Activated T-helper 1 cell treated with anti-CD3 and anti-CD28 coated beads, Interleukin-2, amount 50 U/mL, for 16 hours (primary cell): ENCODE data around the gene ZDHHC3.
"Not testable (repeated sequence)": the region's sequence is repeated elsewhere in the genome, so short reads cannot be mapped to it uniquely, and the experiment has no call there.

Experiments
- DNase-seq, 2 donors: peaks; one replicate each; pipeline ENCODE4 v3.0.0-alpha.2; 2020; ENCODE audit warnings: low read depth in 1 of 2, low spot score in 1 of 2

ZDHHC3 gene

GRCh38 chr3:44996556-44996969, 20.6 kb upstream of the ZDHHC3 start:
- no peak for DNase-seq

- no peak for DNase-seq
These were observed 19.3 kb upstream of the ZDHHC3 start for GRCh38 chr3:44995142-44995770.

- DNase-seq: no peak
These were observed 17.7 kb upstream of the ZDHHC3 start for GRCh38 chr3:44993471-44994205.

- DNase-seq: no peak
These were observed 16.8 kb upstream of the ZDHHC3 start for GRCh38 chr3:44992555-44993470.

GRCh38 chr3:44991326-44991725, 15.4 kb upstream of the ZDHHC3 start:
- DNase-seq: no peak

GRCh38 chr3:44989636-44990373, 13.8 kb upstream of the ZDHHC3 start:
- DNase-seq: no peak

GRCh38 chr3:44989141-44989540, 13.2 kb upstream of the ZDHHC3 start:
- DNase-seq: no peak

- DNase-seq: no peak
These were observed 12.1 kb upstream of the ZDHHC3 start for GRCh38 chr3:44988073-44988472.

- no peak for DNase-seq
These were observed 11.4 kb upstream of the ZDHHC3 start for GRCh38 chr3:44987332-44987731.

GRCh38 chr3:44986330-44986729, 10.4 kb upstream of the ZDHHC3 start:
- DNase-seq: not testable (repeated sequence)

GRCh38 chr3:44984335-44984734, 8.4 kb upstream of the ZDHHC3 start:
- no peak for DNase-seq

- DNase-seq: no peak
These were observed 7.5 kb upstream of the ZDHHC3 start for GRCh38 chr3:44983484-44983941.

- no peak for DNase-seq
These were observed 6.8 kb upstream of the ZDHHC3 start for GRCh38 chr3:44982817-44983216.

- no peak for DNase-seq
These were observed 5.8 kb upstream of the ZDHHC3 start for GRCh38 chr3:44981751-44982150.

GRCh38 chr3:44981220-44981619, 5.2 kb upstream of the ZDHHC3 start:
- DNase-seq: no peak

GRCh38 chr3:44974416-44974815, 1.6 kb downstream of the ZDHHC3 start:
- no peak for DNase-seq

- DNase-seq: no peak
These were observed 5.0 kb downstream of the ZDHHC3 start for GRCh38 chr3:44970926-44971490.

GRCh38 chr3:44969828-44970179, 6.2 kb downstream of the ZDHHC3 start:
- no peak for DNase-seq

- no peak for DNase-seq
These were observed 6.7 kb downstream of the ZDHHC3 start for GRCh38 chr3:44969154-44969827.

- DNase-seq: no peak
These were observed 7.5 kb downstream of the ZDHHC3 start for GRCh38 chr3:44968447-44968858.
